ENCODE results near the gene IMPACT. TPM values are rescaled to one million over a fixed set of nuclear protein-coding genes. Genes with fewer than 3 reads are reported as not detected.

Gene IMPACT
- total RNA-seq, result 10 to 100 TPM; 21.5 to 28.7 TPM

- DNase-seq (ENCODE audit: low spot score), result peak; percentile 15
- Histone ChIP-seq H3K27me3 (replicated peaks; ENCODE audit: insufficient read depth) (no peaks in the 10 kb centered on the region), H3K9me3 (no peaks in the 10 kb centered on the region), H3K4me1 (ENCODE audit: control insufficient read depth in 1 of 2, low read depth in 2 of 2) (peaks cover 3 to 15% of the 10 kb centered on the region in 2 donors), H3K4me3 (peak within 1 kb of the TSS; percentile 74), H3K27ac (peak within 1 kb of the TSS; percentile 71 to 73), H3K36me3 (peaks cover 2% of the 10 kb centered on the region)
- no peak for TF ChIP-seq CTCF (IDR thresholded peaks at IDR 0.05)
- peak; percentile 87 for ATAC-seq (ENCODE audit: insufficient number of reproducible peaks, low FRiP score, low read depth)
These were observed at the start of gene IMPACT for GRCh38 chr18:24426398-24427294. IMPACT (plus strand) TSS chr18:24426670; CDS start chr18:24426757, 87 bp downstream.

GRCh38 chr18:24378598-24378997, 47.9 kb upstream of the IMPACT start:
- no peak for TF ChIP-seq CTCF (IDR thresholded peaks at IDR 0.05)

DNA sequence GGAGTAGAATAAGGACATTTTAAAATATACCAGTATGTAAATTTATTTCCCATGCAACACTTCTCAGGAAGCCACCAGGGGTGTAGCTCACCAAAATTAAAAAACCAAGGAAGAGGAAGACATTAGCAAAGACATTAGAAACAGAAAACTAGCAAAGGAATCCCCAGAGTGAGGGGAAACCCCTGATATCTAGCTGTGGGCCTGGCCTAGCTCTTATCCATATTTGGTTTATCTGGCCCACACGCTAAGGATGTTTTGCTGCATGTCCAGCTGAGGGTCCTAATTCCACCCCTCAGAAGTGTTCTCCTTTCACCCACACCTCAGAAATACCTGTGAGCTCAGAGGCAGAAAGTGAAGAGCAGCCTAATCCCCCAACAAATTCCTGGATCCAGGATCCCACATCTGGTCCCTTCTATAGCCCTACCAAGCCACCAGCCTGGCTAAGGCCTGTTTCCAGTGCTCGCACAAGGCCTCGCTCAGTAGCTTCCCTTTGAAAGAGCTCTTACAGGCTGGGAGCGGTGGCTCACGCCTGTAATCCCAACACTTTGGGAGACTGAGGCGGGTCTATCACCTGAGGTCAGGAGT, 46.2 kb upstream of the IMPACT start:
- Histone ChIP-seq H3K4me3 (no peak overlapping the region), H3K27ac (no peak overlapping the region), H3K36me3 (no peaks in the 10 kb centered on the region), H3K27me3 (replicated peaks; ENCODE audit: insufficient read depth) (no peaks in the 10 kb centered on the region), H3K4me1 (ENCODE audit: control insufficient read depth in 1 of 2, low read depth in 2 of 2) (no peaks in the 10 kb centered on the region), H3K9me3 (no peaks in the 10 kb centered on the region)
- no peak for DNase-seq (ENCODE audit: low spot score)
- TF ChIP-seq CTCF (IDR thresholded peaks at IDR 0.05), result no peak
- ATAC-seq (ENCODE audit: insufficient number of reproducible peaks, low FRiP score, low read depth), result no peak

More at GRCh38 chr18:24378598-24378997, 47.9 kb upstream of the IMPACT start:
- no peaks in the 10 kb centered on the region for H3K4me1 ChIP-seq (ENCODE audit: control insufficient read depth in 1 of 2, low read depth in 2 of 2)
- no peaks in the 10 kb centered on the region for H3K36me3 ChIP-seq
- DNase-seq (ENCODE audit: low spot score), result no peak
- H3K27me3 ChIP-seq (replicated peaks; ENCODE audit: insufficient read depth), result no peaks in the 10 kb centered on the region
- no peaks in the 10 kb centered on the region for H3K9me3 ChIP-seq
- ATAC-seq (ENCODE audit: insufficient number of reproducible peaks, low FRiP score, low read depth), result no peak
- no peak overlapping the region for H3K4me3 ChIP-seq
- H3K27ac ChIP-seq, result no peak overlapping the region

DNA sequence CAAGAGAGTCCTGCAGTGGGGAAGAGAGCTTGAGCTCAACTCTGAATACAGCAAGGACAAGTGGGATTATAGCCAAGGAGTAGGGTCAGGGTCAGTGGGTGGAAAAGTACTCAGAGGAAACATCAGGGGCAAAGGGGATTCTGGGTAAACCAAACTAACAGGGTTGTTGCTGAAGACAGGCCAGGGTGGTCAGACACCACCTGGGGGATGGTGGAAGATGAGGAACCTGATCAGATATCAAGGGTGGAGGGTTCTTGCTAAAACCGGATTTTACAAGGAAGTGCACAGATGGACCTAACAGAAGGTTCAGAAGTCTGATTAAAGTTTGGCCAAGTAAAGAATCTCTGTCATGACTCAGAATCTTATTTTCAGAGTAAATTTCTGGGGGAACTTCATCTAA, 45.3 kb upstream of the IMPACT start:
- DNase-seq (ENCODE audit: low spot score), result no peak
- Histone ChIP-seq H3K4me3 (no peak overlapping the region), H3K4me1 (ENCODE audit: control insufficient read depth in 1 of 2, low read depth in 2 of 2) (no peaks in the 10 kb centered on the region), H3K27me3 (replicated peaks; ENCODE audit: insufficient read depth) (no peaks in the 10 kb centered on the region), H3K27ac (no peak overlapping the region), H3K36me3 (no peaks in the 10 kb centered on the region), H3K9me3 (no peaks in the 10 kb centered on the region)
- no peak for ATAC-seq (ENCODE audit: insufficient number of reproducible peaks, low FRiP score, low read depth)
- no peak for TF ChIP-seq CTCF (IDR thresholded peaks at IDR 0.05)

GRCh38 chr18:24386681-24387080, 39.8 kb upstream of the IMPACT start:
- Histone ChIP-seq H3K4me1 (ENCODE audit: control insufficient read depth in 1 of 2, low read depth in 2 of 2) (no peaks in the 10 kb centered on the region), H3K9me3 (no peaks in the 10 kb centered on the region), H3K27ac (no peak overlapping the region), H3K4me3 (no peak overlapping the region), H3K27me3 (replicated peaks; ENCODE audit: insufficient read depth) (no peaks in the 10 kb centered on the region), H3K36me3 (no peaks in the 10 kb centered on the region)
- TF ChIP-seq CTCF (IDR thresholded peaks at IDR 0.05), result no peak
- DNase-seq (ENCODE audit: low spot score) (no peak), ATAC-seq (ENCODE audit: insufficient number of reproducible peaks, low FRiP score, low read depth) (no peak)
